GM21423 (cell line): ENCODE data around the gene RFX1.

Source experiments
- ATAC-seq: cut with Tn5 transposase; IDR thresholded peaks from one replicate; pipeline ENCODE4 v1.9.1; 2021; ENCODE audit warnings: mild to moderate bottlenecking, moderate library complexity; ENCODE audit not compliant: unreplicated experiment

Gene RFX1

DNA sequence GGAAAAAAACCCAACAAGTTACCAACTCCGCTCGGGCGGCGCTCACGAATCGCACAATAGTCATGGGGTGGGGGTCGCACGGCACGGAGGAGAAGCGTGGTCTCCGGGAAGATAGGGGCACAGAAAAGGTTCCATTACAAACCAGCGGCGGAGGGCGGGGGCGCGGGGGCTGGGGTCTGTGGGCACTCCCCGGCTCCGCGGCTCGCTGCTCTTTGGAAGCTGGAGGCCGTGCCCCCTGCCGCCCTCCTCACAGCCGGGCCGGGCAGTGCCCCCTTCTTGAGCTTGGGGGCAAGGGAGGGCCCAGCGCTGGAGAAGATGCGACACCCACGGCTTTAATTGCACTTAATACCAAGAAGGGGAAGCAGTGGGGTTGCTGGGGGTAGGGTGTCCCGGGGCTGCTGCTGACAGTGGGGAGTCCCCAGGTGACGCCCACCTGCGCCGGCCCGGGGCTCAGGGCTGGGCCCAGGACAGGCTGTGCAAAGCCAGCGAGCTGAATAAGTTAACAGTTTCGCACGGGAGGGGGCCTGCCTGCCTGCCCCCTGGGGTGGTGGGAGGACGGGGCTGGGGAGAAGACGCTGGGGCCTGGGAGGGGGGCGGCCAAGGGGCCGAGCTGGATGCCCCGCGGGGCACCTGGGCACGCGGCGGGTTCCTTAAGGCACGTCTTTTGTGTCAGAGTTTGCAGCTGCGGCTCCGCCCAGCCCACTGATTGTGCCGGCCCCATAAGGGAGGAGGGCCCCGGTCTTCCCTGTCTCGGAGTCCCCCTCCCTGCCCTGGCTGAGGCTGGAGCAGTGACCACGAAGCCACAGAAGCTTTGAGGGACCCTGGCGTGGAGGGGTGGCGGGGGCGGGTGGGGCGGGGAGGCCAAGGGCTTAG is 44.1 kb downstream of the RFX1 start:
- no peak for ATAC-seq

DNA sequence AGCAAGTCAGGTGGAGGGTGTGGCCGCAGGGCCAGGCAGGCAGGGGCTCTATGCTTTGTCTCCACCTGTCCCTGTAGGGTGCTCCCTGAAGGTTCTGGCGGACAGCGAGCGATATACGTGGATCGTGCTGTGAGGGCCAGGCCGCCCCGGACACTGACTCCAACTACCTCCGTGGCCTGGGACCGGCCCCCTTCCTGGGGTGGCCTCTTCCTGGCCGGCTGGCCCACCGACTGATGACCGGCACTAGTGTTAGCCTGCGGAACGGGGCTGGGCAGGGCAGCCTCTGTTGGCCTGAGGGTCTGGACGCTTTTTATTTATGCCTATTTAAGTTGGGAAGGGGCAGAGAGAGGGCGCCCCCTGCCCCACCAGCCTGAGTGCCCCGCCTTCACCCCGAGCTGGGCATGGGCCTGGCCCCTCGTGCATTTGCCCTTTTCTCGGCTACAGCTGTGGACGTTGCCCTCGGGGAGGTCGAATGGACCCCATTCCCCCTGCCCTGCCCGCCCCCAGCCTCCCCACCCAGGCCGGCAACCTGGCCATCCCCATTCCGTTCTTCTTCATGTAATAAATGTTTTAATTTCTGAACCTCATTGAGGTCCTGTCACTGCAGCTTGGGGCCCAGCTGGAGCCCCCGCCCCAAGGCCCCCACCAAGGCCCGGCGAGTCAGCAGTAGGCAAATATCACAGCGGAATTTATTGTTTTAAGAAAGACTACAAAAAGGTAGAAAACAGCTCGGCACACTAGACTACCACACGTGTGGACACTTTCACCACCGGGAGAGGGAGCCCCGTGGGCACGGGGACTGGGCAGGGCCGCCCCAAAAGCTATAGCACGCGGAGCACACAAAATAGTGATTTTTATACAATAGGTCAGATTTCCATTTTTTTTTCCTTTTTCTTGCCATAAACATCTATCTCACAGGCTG is 45.0 kb downstream of the RFX1 start:
- ATAC-seq: no peak

DNA sequence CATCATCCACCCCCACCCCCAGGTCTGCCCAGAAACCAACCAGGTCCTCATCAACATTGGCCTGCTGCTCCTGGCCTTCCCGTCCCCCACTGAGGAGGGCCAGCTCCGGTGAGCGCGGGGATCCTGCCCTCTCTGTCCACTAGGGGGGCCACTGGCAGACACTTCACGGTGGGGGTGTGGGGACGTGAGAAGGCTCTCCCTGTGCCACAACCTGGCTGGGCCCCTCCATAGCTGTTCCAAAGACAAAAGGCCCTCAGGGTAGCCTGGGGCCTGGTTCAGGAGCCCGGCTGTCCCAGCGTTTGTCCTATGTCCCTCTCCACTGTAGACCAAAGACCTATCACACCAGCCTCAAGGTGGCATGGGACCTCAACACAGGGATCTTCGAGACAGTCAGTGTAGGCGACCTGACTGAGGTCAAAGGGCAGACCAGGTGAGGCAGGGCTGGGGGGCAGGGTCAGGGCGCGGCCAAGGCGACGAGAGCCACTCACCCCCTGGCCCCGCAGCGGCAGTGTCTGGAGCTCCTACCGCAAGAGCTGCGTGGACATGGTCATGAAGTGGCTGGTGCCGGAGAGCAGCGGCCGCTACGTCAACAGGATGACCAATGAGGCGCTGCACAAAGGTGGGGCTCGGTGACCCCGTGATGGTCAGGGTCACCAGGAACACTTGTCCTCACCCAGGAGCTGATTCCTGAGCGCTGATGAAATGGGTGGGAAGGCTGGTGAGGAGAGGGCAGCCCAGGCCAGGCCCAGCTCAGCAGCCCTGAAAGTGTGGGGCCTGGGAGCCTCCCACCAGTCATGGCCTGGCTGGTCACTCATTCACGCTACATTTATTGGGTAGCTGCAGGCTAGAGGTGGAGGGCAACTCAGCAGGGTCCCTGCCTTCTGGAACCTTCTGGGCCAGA is 45.9 kb downstream of the RFX1 start:
- ATAC-seq: no peak

DNA sequence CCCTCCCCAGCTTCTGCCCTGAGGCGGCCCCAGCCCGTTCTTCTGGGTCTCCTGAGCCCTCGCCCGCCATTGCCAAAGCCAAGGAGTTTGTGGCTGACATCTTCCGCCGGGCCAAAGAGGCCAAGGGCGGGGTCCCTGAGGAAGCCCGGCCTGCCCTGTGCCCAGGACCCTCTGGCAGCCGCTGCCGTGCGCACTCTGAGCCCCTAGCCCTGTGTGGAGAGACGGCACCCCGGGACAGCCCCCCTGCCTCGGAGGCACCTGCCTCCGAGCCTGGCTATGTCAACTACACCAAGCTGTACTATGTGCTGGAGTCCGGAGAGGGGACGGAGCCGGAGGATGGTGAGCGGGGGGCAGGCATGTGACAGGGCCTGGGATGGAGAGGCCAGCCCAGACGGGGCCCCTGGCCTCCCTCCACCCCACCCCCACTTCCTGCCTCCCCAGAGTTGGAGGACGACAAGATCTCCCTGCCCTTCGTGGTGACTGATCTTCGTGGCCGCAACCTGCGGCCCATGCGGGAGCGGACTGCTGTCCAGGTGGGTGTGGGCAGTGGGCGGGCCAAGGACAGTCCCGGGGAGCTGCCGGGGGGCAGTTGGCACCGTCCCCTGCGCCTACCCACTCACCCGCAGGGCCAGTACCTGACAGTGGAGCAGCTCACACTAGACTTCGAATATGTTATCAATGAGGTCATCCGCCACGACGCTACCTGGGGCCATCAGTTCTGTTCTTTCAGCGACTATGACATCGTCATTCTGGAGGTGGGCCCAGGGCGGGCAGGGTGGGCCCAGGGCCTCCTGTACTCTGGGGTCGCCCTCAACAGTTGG is 46.8 kb downstream of the RFX1 start:
- no peak for ATAC-seq

DNA sequence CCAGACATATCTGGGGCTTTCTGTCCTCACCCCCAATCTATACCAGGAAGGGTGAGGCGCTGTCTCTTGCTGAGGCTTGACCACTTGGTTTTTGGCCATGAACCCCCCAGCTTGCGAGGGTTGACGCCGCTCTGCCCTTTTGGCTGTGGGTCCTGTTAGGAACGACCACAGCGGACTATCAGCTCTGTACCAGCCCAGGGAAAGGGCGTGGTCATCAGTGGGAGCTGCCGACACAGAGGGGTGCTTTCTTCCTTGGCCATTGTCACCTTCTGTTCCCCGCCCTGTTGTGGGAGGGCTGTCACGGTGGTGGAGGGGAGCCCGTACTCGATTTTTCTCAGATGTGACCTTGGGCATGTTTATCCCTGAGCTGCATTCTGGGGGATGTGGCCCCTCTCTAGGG is 48.1 kb downstream of the RFX1 start:
- no peak for ATAC-seq

DNA sequence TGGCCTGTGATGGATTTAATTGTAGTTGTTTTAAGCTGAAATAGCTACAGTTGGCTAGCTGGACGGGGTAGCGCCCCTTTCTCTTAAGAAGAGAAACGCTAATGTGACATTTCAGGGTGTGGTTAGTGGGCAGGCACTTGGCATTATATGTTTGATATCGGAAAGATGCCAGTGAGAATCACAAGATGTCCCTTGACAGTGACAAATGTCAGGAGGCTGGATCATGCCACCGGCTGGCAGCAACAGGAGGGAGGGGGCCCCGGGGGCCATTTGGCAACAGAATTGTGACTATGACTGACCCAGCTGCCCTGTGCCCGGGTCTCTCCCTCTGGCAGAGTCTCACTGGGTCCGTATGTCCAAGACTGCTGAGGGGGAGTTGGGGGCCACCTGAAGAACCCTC is 49.1 kb downstream of the RFX1 start:
- no peak for ATAC-seq

DNA sequence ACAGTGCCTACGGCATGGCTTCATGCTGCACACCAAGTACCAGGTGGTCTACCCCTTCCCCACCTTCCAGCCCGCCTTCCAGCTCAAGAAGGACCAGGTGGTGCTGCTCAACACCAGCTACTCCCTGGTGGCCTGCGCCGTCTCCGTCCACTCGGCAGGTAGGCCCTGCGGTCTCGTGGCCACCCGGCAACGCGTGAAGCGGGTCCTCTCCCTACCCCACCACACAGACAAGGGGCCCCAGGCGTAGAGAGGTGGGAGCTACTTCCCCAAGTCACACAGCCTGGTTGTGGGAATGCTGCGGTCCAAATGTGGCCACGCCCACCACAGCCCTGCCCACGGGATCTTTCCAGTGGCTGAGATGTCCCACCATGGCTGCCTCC is 49.8 kb downstream of the RFX1 start:
- ATAC-seq: no peak

DNA sequence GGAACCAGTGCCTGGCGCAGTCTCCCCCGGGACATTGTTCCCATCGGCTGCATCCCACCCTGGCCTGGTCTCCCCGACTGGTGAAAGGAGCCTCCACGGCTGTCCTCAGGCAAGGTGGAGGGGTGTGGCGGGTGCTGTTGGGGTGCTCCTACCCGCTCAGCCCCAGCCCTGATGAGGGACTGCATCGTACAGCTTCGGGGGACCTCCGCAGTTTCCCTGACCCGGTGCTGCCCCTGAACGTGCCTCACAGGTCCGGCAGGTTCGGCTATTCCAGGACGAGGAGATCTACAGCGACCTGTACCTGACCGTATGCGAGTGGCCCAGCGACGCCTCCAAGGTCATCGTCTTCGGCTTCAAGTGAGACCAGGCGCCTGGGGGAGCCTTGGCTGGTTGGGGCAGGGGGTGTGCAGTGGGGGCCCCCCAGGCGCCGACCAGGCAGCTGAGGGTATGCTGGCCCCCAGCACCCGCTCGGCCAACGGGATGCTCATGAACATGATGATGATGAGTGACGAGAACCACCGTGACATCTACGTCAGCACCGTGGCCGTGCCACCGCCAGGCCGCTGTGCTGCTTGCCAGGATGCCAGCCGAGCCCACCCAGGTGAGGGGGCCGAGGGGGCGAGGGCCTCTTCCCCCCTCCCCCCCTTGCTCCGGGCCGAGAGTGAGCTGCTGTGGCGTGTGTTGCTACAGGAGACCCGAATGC is 50.3 kb downstream of the RFX1 start:
- no peak for ATAC-seq

DNA sequence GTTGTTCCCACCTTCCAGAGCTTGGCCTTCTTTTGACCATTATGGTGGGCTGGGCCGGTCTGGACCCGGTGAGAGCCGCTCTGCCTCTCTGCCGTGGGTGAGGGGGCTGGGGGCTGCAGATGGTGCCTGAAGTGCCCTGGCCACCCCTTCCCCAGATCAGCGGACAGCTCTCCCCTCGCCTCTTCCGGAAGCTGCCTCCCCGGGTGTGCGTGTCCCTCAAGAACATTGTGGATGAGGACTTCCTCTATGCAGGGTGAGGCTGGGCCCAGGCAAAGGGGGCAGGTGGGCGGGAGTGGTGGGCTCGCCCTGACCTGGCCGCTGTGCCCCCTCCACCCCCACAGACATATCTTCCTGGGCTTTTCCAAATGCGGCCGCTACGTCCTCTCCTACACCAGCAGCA is 51.9 kb downstream of the RFX1 start:
- ATAC-seq: no peak

DNA sequence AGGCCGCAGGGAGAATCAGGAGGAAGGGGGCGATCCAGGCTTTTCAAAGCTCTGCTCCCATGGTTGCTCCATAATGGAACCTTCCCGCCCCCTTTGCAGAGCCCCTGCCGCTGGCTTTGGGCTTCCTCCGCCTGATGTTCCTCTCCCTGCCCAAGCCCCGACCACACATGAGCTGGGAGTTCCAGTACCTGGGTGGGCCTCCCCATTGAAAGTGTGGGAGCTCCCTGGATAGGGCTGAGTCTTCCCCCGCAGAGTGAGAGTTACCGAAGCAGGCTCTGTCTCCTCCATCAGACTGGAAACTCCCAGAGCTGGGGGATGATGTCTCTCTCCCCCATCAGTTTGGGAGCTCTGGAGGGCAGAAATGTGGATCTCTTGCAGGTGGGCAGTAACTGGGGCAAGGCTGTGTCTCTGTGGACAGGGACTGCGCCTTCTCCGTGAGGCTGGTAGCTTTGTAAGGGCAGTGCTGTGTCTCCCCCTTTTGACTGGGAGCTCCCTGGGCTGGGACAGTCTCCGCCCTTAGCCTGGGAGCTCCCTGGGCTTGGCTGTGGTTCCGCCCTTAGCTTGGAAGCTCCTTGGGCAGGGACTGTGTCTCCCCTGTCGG is 53.1 kb downstream of the RFX1 start:
- ATAC-seq: no peak

DNA sequence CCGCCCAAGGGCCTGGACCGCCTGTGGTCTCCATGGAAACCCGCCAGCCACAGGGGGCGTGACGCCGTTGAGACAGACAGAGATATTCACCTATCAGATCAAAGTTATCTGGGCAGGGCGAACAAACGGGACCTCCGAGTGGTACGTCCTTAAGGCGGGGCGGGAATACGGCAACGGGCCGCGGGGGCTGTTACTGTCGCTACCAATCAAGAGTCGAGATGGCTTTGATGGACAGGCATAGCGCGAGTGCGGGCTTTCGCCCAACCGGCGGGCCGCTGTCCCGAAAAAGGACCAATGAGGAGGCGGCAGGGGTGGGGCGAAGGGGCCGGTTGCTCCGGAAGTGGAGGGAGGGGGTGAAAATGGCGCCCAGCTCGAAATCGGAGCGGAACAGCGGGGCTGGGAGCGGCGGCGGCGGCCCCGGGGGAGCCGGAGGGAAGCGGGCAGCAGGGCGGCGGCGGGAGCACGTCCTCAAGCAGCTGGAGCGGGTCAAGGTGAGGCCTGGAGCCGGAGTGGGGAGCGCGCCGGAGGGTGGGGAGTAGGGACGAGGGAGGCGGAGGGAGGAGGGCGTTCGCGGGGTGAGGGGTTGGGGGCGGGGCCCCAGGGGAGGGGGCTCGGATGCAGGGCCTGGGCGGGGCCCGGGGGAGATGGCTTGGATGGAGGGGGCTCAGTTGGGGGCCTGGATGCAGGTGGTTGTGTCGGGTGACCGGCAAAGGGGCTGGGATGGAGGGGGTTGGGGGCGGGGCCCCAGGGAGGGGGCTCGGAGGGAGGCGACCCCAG is 53.8 kb downstream of the RFX1 start, which contains the start of gene DCAF15:
Gene DCAF15 (plus strand): TSS at position 356 of the 777 bp plus-strand sequence. CDS start 4 bp downstream, at position 360.
- ATAC-seq: peak; percentile 98

DNA sequence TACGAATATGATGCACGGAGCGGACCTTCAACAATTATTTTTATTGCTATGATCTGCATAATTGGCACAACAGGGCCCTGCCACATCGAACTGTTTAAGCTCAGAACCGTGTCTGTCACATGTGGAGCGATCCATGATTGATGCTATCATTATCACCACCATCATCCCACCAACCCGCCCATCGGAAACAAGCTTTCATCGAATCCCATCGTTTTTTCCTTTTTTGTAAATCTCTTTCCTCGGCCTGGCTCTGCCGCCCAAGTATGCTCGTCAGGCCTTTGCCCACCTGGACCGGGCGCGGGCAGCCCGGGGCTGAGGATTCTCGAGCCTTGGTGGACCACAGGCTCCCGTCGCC is 54.3 kb downstream of the RFX1 start:
- no peak for ATAC-seq

DNA sequence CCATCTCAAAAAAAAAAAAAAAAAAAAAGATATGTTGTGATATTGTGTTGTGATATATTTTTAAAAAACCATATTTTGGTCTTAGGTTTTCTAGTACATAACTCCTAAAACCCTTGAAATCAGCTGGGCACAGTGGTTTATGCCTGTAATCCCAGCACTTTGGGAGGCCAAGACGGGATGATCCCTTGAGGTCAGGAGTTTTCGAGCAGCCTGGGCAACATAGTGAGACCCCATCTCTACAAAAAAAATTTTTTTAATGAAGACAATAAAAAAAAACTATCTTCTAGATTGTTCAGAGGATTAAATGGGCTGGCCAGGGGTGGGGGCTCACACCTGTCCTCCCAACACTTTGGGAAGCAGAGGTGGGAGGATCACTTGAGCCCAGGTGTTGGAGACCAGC is 55.1 kb downstream of the RFX1 start:
- no peak for ATAC-seq

DNA sequence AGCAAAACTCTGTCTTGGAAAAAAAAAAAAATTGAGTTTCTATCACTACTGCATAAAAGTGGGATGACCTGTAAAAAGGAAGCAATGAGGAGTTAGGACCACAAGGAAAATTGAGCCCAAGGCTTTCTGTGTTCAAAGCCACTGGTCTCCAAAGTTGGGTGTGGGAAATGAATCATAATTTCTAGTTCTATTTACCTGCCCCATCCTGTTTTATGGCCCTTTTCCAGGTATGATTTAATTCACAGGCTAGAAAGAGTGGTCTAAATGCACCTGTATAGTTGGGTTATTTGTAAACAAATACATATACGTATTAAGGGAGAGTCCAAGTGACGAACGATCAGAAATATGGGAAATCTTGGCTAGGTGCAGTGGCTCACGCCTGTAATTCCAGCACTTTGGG is 59.7 kb downstream of the RFX1 start:
- ATAC-seq: no peak

DNA sequence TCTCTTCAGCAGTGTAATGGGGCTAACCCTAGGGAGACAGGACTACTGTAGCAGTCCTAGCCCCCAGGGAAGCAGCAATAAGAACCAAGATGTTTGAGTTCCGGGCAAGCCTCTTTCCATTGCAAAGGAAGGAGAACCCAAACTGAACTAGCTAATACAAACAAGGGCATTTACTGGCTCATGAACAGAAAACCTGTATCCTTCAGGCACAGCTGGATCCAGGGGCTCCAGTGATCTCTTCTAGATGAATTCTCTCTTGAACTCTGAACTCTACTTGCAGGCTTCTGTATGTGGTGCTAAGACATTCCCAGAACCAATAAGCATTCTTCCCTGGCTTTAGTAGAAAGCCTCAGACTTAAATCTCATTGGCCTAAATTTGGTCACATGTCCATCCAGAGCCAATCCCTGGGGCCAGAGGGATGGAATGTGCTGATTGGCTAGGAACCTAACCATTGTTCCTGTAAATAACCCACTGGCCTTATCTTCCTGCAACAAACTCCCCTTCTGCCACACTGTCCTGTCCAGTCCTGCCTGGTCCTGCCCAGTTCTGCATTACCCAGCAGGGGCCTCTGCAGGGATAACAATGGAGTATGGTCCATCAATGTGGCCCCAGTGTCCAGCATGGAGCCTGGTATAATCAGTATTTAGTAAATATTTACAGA is 64.0 kb downstream of the RFX1 start:
- ATAC-seq: no peak

DNA sequence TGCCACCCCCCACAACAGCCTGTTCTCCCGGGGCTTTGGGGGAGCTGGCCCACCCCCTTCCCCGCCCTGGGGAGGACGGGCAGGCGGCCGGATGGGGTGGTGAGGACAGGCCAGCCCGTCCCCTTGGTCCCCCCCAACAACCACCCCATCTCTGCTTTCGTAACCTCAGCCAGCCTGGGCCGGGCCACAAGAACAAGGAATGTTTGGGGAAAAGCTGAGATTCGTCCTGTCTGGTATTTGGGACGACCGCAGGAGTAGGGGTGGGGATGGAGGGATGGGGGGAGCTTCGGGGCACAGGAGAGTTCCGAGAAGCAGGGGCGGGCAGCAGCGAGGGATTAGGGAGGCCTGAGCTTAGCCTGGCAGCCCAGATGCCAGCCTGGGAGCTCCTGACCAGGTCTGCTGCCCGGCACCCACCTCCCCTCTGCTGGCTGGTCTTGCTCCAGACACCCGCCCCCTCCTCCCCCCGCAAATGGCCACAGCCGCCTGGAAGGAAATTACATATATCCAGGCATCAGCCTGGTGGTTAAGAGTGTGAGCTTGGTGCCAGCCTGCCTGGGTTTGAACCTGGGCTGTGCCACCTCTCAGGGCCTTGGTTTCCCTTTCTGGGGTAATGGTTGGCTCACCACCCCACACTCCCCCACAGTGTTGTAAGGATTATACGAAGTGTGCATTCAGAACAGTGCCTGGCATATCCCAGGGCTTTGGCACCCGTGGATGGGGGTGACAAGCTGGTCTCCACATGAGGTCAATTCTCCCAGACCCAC is 67.6 kb downstream of the RFX1 start, which contains the start of gene PODNL1:
Gene PODNL1 (minus strand): TSS at position 117 of the 764 bp plus-strand sequence. CDS start 236 bp downstream, outside the sequence.
- ATAC-seq: no peak
